Keratinocyte (primary cell): ENCODE results near the gene FANCD2OS. TPM values are rescaled to one million over a fixed set of nuclear protein-coding genes. Genes with fewer than 3 reads are reported as not detected.

Source experiments
- DNase-seq: peaks from one replicate; pipeline ENCODE4 v3.0.0-alpha.2; 2011; ENCODE audit warnings: low read depth, missing footprints, low spot score
- FAIRE-seq: peaks from 2 replicates; lab custom pipeline; 2011; peaks lifted over from hg19 to GRCh38; lab: Jason Lieb, UNC
- H2AFZ ChIP-seq: 2 replicates; pipeline ENCODE4 v1.6.0; 2012; ENCODE audit warnings: low read length, control low read depth, inconsistent platforms; ENCODE audit not compliant: control insufficient read depth
- H3K27ac ChIP-seq: 2 replicates; pipeline ENCODE4 v1.5.1; 2011; ENCODE audit warnings: low read length; ENCODE audit not compliant: control insufficient read depth, insufficient read depth
- H3K27me3 ChIP-seq: 3 replicates; pipeline ENCODE4 v1.6.0; 2011; ENCODE audit warnings: low read length; ENCODE audit not compliant: control insufficient read depth, insufficient read depth; ENCODE audit errors: extremely low read depth
- H3K36me3 ChIP-seq, 2 experiments: 2 replicates in 1 of 2; 3 replicates in 1 of 2; pipeline ENCODE4 v1.5.1; 2011; ENCODE audit warnings: low read length in 2 of 2, mild to moderate bottlenecking in 1 of 2; ENCODE audit not compliant: control insufficient read depth in 2 of 2, insufficient read depth in 2 of 2; ENCODE audit errors: extremely low read depth in 1 of 2
- H3K4me1 ChIP-seq: 3 replicates; pipeline ENCODE4 v1.5.1; 2011; ENCODE audit warnings: low read length; ENCODE audit not compliant: control insufficient read depth, insufficient read depth; ENCODE audit errors: extremely low read depth
- H3K4me2 ChIP-seq: 3 replicates; pipeline ENCODE4 v1.6.0; 2011; ENCODE audit warnings: low read depth, low read length; ENCODE audit not compliant: control insufficient read depth, insufficient read depth; ENCODE audit errors: extremely low read depth
- H3K4me3 ChIP-seq, 3 experiments: fragments of 200-600 bp in 1 of 3; sonication (generic) in 1 of 3; 2 replicates in 2 of 3; 3 replicates in 1 of 3; pipeline ENCODE4 v1.5.1; 2011 to 2016; ENCODE audit warnings: low read length in 3 of 3, mild to moderate bottlenecking in 3 of 3, control low read depth in 2 of 3, inconsistent platforms in 1 of 3, low read depth in 1 of 3, mixed read lengths in 1 of 3, mixed run types in 1 of 3, moderate library complexity in 1 of 3; ENCODE audit not compliant: control insufficient read depth in 2 of 3, insufficient read depth in 2 of 3; ENCODE audit errors: extremely low read depth in 1 of 3
- H3K79me2 ChIP-seq: 2 replicates; pipeline ENCODE4 v1.6.0; 2012; ENCODE audit warnings: low read length; ENCODE audit not compliant: control insufficient read depth, insufficient read depth
- H3K9ac ChIP-seq: 3 replicates; pipeline ENCODE4 v1.6.0; 2011; ENCODE audit warnings: low read length; ENCODE audit not compliant: control insufficient read depth, insufficient read depth; ENCODE audit errors: extremely low read depth
- H3K9me1 ChIP-seq: 3 replicates; pipeline ENCODE4 v1.6.0; 2011; ENCODE audit warnings: low read length; ENCODE audit not compliant: control insufficient read depth, insufficient read depth; ENCODE audit errors: extremely low read depth
- H3K9me3 ChIP-seq: 2 replicates; pipeline ENCODE4 v1.5.1; 2012; ENCODE audit warnings: low read depth, low read length; ENCODE audit not compliant: control insufficient read depth
- H4K20me1 ChIP-seq: 3 replicates; pipeline ENCODE4 v1.6.0; 2011; ENCODE audit warnings: low read length; ENCODE audit not compliant: control insufficient read depth, insufficient read depth; ENCODE audit errors: extremely low read depth
- EZH2 ChIP-seq: IDR thresholded peaks from one replicate; pipeline ENCODE4 v1.6.1; 2012; ENCODE audit warnings: inconsistent platforms, mild to moderate bottlenecking, low read length, moderate library complexity
- dilution Hi-C: fragments of 300-500 bp; cut with MboI; formaldehyde crosslinking; loops from one replicate; pipeline ENCODE4 v1.7.0; 2020; ENCODE audit warnings: low sequenced_read_pairs; ENCODE audit not compliant: extremely low pct_ligation_motif_present
- polyA minus RNA-seq, 3 experiments: library from RNA; depleted of rRNA, polyadenylated mRNA; stranded (reverse); fragments of >200 nt; gene quantifications; 1 replicate in 1 of 3; 2 replicates in 1 of 3; 3 replicates in 1 of 3; pipeline ENCODE4 v1.2.3, GENCODE V29; 2011
- polyA plus RNA-seq, 5 experiments: library from polyadenylated mRNA; depleted of rRNA in 3 of 5; stranded (reverse) in 3 of 5; stranded (forward) in 1 of 5; unstranded in 1 of 5; fragments of >200 nt; gene quantifications; 1 replicate in 1 of 5; 2 replicates in 3 of 5; 3 replicates in 1 of 5; pipeline versions ENCODE4 v1.2.1 to v1.2.3, GENCODE V29; 2011 to 2012; ENCODE audit warnings: missing spikeins in 2 of 5, low read depth in 1 of 5, low replicate concordance in 1 of 5
- TF ChIP-seq, protein P1 (sequence below), 3 experiments: IDR thresholded peaks in 1 of 3; conservative IDR thresholded peaks in 1 of 3; optimal IDR thresholded peaks in 1 of 3; 2 replicates in 2 of 3; 3 replicates in 1 of 3; pipeline versions ENCODE3 to v1.5.1; 2011; ENCODE audit warnings: low read length in 3 of 3, mild to moderate bottlenecking in 3 of 3, moderate library complexity in 2 of 3, control low read depth in 1 of 3, inconsistent platforms in 1 of 3; ENCODE audit not compliant: insufficient read depth in 2 of 3; ENCODE audit errors: extremely low read depth in 1 of 3

The FANCD2OS gene, protein sequence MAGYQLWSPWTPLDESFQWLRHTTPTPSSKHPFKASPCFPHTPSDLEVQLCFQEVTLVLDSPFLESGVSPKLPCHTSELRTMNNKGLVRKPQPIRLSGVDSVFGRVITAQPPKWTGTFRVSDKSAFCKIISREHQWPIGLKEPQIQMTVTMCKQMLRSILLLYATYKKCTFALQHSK
- polyA plus RNA-seq: not detected in 3 replicates
- not detected for polyA plus RNA-seq (2011; ENCODE audit: low read depth)
- polyA plus RNA-seq (2011; cell fraction: cytosol; rRNA removed): not detected in 2 replicates
- polyA plus RNA-seq (2011; cell fraction: nucleus; rRNA removed): not detected in 2 replicates
- polyA plus RNA-seq (2012; ENCODE audit: low replicate concordance): not detected in 2 replicates
- not detected in 3 replicates for polyA minus RNA-seq
- polyA minus RNA-seq (2011; cell fraction: cytosol; rRNA and poly(A)+ RNA removed): not detected
- not detected in 2 replicates for polyA minus RNA-seq (2011; cell fraction: nucleus; rRNA and poly(A)+ RNA removed)

DNA sequence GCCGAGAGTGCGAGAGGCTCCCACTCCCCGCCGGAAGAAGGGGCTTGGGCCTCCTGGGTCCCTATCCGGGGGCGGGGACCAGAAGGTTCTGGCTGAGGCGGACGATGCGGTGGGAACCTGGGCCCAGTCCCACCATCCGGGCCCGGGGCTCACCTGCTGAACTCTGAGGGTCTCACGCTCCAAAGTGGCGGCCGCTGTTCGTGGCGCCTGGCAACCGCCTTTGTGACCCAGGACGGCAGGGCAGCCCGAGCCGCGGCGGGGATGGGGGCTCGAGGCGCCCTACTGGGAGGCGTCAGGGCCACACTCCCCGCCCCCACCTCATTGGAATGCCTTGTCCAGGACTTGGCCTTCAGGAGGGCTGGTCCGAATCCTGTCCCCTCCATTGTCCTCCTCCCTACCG lies at the start of gene FANCD2OS:
FANCD2OS (minus strand) TSS at position 165 of the 400 bp plus-strand sequence. CDS start 3,481 bp downstream, outside the sequence.
- H3K9me3 ChIP-seq: no peaks in the 10 kb centered on the region
- H3K4me3 ChIP-seq: no peak within 1 kb of the TSS
- no peaks in the 10 kb centered on the region for H3K9me1 ChIP-seq
- no peak within 1 kb of the TSS for H3K4me2 ChIP-seq
- no peaks in the 10 kb centered on the region for H3K36me3 ChIP-seq
- no peak for TF ChIP-seq EZH2
- TF ChIP-seq, protein P1, sequence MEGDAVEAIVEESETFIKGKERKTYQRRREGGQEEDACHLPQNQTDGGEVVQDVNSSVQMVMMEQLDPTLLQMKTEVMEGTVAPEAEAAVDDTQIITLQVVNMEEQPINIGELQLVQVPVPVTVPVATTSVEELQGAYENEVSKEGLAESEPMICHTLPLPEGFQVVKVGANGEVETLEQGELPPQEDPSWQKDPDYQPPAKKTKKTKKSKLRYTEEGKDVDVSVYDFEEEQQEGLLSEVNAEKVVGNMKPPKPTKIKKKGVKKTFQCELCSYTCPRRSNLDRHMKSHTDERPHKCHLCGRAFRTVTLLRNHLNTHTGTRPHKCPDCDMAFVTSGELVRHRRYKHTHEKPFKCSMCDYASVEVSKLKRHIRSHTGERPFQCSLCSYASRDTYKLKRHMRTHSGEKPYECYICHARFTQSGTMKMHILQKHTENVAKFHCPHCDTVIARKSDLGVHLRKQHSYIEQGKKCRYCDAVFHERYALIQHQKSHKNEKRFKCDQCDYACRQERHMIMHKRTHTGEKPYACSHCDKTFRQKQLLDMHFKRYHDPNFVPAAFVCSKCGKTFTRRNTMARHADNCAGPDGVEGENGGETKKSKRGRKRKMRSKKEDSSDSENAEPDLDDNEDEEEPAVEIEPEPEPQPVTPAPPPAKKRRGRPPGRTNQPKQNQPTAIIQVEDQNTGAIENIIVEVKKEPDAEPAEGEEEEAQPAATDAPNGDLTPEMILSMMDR (optimal IDR thresholded peaks at IDR 0.05 in 1 of 3, IDR thresholded peaks at IDR 0.05 in 1 of 3, conservative IDR thresholded peaks at IDR 0.05 in 1 of 3; ENCODE audit: extremely low read depth in 1 of 3, insufficient read depth in 2 of 3, low read length in 3 of 3): no peak
- H3K27ac ChIP-seq: no peak within 1 kb of the TSS
- DNase-seq (no peak), FAIRE-seq (no peak)
- no peaks in the 10 kb centered on the region for H3K79me2 ChIP-seq
- H2AFZ ChIP-seq: no peak within 1 kb of the TSS
- no peak within 1 kb of the TSS for H3K9ac ChIP-seq
- no peaks in the 10 kb centered on the region for H3K4me1 ChIP-seq
- no peaks in the 10 kb centered on the region for H3K27me3 ChIP-seq
- no peaks in the 10 kb centered on the region for H4K20me1 ChIP-seq
- dilution Hi-C loops: no loop called here

DNA sequence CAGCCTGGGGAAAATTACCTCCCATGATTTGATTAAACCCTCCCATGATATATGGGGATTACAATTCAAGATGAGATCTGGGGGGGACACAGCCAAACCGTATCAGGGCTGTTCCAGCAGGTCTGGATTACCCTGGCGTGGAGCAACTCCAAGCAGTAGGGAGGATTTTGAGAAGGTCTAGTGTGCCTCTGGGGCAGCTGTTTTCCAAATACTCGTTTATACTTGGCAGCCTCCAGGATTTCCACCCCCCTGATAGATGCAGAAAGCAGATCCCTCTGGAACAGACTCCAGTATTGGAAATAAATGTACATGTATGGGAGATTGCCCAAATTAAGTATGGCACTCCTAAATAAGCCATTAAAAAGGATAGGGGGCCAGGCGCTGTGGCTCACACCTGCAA lies 49.0 kb upstream of the FANCD2OS start:
- FAIRE-seq (no peak), DNase-seq (no peak)
- H3K36me3 ChIP-seq: peaks cover 1 to 2% of the 10 kb centered on the region in 2 experiments
- no peak overlapping the region for H3K27ac ChIP-seq
- no peak overlapping the region for H3K4me2 ChIP-seq
- dilution Hi-C loops: no loop called here
- no peak overlapping the region for H2AFZ ChIP-seq
- H3K9me3 ChIP-seq: no peaks in the 10 kb centered on the region
- H3K27me3 ChIP-seq: no peaks in the 10 kb centered on the region
- H3K79me2 ChIP-seq: no peaks in the 10 kb centered on the region
- TF ChIP-seq, protein P1 (optimal IDR thresholded peaks at IDR 0.05 in 1 of 3, IDR thresholded peaks at IDR 0.05 in 1 of 3, conservative IDR thresholded peaks at IDR 0.05 in 1 of 3; ENCODE audit: extremely low read depth in 1 of 3, insufficient read depth in 2 of 3, low read length in 3 of 3): no peak
- TF ChIP-seq EZH2: no peak
- no peaks in the 10 kb centered on the region for H3K4me1 ChIP-seq
- no peak overlapping the region for H3K4me3 ChIP-seq
- no peak overlapping the region for H3K9ac ChIP-seq
- H3K9me1 ChIP-seq: no peaks in the 10 kb centered on the region
- H4K20me1 ChIP-seq: no peaks in the 10 kb centered on the region
